ENCODE measurements around the gene NTNG2.

- TF ChIP-seq EZH2 (IDR thresholded peaks at IDR 0.05) (no peak), CTCF (IDR thresholded peaks at IDR 0.05) (no peak)
Measured at GRCh38 chr9:132266017-132266416, 104.2 kb downstream of the NTNG2 start.
